ENCODE data around the gene NPL.

NPL gene

DNA sequence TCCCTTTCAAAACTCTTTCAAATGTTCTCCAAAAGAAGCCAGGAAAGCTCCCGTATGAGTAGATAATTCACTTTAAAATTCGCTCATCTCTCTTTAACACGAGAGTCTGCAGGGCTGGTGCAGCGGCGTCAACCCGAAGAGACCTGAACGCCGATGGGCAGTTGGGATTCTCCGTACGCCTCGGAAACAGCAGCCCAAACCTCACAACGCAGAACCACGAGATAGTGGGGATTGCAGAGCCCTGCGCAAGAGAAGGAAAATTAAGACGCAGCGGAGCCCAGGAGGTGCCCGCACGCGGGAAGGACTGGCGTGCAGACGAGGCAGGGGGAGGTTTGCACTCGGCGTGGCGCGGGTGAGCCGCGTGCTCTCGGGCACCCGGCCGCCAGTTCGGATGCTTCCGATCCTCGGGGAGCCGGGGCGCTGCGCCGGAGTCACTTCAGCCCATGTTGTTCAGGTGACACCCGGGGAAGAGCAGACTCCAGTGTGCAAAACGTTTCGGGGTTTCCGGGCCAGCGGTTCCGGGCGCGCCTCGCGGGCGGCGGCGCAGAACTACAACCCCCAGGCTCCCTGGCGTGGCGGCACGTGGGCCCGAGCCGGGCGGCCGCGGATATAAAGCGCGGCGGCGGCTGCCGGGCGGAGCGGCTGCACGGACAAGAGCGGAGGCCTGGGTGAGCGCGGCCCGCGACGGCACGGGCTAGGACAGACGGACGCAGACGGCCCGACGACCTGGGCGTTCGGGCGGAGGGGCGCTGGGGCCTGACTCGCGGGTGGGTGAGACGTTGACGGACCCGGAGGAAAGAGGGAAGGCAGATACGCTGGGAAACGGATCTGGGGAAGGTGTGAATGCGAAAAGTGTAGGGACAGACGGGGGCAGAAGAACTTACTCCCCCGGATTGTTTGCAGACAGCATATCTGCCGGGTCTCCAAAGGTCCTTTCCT is at the start of gene NPL:
NPL (plus strand) TSS at position 636 of the 939 bp plus-strand sequence. CDS start 4,599 bp downstream, outside the sequence.
- peak; percentile 72 for DNase-seq (ENCODE audit: low read depth)

DNA sequence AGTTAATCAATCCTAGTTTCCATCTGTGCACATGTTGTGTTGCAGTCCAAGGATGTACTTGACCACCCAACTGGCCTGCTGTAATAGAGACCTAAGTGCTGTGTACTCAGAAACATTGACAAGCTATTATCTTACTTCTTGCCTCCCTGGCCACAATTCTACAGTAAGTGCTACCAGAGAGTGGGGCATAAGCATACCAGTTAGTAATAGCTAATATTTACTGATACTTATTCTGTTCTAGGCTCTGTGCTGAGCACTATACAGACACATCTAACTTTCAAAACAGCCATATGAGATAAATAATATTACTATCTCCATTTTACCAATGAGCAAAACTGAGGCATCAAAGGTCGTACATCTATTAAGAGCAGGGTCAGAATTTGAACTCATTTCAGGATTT is 49.5 kb upstream of the NPL start:
- no peak for DNase-seq (ENCODE audit: low read depth)

DNA sequence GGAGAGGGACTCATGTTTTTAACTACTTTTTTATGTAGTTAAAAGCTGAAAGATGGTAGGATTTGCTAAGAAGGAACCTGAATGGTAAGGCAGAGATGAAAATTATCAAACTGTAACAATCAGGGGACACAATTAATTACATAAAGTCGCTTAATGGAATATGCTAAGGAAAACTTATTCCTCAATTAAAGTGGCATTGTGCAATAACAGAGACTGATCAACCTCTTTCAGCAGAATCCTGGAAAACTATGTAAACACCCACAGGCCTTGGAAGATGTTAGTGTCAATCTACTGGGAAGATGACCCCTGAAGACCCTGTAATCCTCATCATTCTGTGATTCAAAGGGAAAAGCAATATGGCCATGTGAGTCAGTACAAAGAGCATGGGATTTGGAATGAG is 46.8 kb upstream of the NPL start:
- no peak for DNase-seq (ENCODE audit: low read depth)

DNA sequence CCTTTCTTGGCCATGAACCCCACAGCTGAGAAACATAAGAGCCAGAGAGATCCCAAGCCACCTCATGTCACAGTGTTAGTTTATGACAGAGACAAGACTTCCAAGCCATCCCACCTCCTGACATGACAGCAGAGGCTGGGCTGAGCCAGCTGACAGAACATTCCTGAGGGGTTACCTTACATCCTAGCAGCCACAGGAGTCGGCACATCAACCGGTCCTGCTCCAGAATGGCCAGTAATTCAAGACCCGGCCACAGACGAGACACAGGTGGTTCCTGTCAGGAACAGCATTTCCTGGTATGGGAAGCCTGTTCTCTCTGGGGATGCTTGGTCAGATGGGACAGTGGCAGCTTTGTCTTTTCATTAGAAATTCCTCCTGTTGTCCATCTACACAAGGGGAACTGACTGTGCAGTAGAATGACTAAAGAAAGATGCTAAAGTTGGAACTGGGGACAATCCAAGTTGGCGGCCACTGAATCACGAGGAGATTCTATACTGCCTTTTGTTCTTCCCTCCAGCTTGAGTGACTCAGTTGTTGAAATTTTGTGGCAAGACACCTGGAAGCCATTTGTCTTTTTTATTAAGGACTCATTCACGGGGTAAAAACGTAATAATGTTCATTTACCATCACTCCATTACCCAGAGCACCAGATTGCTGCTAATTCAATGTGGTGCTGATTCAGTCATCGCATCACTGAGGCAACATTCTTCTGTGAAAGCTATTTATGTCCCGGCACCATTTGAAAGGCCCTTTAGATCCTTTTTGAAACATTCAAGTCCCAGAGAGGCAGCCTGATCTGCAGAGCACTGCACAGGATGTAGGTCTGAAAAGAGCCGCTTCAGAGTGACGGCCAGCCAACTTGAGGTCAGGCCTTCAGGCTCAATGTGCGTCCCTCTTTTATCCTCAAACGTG is 37.2 kb upstream of the NPL start:
- DNase-seq (ENCODE audit: low read depth), result no peak

- no peak for DNase-seq (ENCODE audit: low read depth)
These were observed 35.5 kb upstream of the NPL start for GRCh38 chr1:182754087-182754486.

DNA sequence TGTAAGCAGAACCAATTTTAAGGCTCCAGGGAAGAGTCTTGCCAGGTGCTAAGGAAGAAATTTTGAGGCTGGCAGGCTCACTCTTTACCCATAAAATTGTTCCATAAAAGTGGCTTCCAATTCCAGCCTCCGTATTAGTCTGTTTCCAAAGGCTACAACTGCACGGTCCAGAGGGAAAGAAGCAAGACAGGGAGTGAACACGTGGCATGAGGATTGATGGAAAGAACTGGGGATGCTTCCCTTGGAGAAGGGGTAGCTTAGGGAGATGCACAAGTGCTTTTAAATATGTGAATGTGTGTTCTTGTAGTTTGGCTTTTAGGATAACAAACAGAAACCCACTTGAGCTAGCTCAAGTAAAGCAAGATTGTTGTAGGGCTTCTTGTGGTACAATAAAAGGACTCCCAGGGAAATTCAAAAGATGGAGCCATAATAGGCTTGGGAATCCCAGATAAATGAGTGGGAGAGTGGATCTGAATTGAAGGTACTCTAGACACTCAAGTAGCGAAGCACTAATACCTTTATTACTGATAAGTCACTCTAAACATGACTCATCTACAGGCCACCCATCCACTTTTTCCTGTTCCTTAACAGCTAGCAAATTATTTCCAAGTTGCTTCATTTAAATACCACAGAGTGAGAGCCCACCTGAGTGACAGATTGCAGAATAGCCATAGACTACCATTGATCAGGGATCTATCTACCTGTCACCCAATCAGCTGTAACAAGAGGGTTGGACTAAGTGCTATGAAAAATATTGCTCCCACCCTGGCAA is 34.8 kb upstream of the NPL start:
- DNase-seq (ENCODE audit: low read depth), result no peak

- no peak for DNase-seq (ENCODE audit: low read depth)
These were observed 33.9 kb upstream of the NPL start for GRCh38 chr1:182755632-182756031.

DNA sequence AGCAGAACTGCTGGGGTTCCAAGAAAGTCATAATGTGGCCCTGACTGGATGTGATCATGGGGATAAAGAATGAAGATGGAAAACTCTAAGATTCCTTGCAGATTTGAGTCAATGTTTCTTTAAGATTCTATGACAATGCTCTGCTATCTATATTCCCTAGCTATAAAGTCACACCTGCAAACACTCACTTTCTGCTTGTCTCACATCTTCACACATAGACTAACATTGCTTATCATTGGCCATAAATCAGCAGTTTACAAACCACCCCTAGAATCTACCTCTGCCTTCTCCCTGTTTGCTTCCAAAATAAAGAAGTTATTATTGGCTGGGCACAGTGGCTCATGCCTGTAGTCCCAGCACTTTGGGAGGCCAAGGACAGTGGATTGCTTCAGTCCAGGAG is 33.1 kb upstream of the NPL start:
- no peak for DNase-seq (ENCODE audit: low read depth)

GRCh38 chr1:182761396-182762395 is 27.9 kb upstream of the NPL start:
- no peak for DNase-seq (ENCODE audit: low read depth)

DNA sequence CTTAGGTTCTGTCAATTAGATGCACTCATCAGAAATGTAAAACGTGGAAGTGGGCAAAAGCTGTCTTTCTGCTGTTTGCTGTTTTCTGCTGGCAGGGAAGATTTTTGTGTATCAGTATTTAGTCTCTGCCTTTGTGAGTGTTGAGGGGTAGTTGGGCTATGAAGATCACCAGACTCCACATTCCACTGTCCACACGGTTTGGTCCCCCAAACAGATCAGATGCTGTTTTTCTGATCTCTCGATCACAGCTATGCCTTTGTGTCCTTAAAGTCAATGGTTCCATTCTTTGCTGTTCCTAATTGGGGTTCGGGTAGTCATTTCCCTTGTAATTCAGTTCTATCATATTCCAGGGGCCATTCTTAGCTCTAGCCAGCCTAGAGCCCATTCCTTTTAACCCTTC is 27.0 kb upstream of the NPL start:
- DNase-seq (ENCODE audit: low read depth), result no peak

GRCh38 chr1:182764029-182764727 is 25.4 kb upstream of the NPL start:
- DNase-seq (ENCODE audit: low read depth), result no peak

DNA sequence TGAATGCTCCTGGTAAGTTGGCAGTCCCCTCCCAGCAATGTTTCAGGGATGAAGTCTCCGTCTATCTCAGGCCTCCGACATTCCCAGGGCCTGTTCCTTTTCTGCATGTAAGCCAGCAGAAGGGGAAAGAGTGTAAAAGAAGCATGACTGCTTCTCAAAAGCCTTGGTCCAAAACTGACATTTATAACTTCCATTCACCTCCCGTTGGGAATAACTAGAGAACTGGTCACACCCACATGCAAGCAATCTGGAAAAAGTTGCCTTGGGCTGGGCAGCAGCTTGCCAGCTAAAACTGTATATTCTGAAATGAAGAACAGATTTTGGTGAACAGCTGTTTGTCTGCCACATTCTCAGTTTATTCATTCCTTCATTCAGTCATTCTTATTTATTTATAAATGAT is 24.2 kb upstream of the NPL start:
- DNase-seq (ENCODE audit: low read depth), result no peak

DNA sequence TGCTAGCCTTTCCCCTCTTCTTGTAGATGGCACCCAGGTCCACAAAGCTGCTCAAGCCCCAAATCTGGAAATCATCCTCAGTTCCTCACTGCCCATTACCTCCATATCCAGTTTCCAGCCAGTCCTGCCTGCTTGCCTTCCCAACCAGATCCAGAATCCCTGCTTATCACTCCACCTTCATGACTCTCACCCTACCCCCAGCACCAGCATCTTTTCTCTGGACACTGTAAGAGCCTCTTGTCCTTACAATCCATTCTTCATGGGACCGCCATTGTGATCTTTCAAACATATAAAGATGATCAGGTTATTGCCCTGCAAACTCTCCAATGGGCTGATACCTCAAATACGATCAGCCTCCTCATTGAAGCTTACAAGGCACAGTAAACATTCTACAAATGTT is 23.5 kb upstream of the NPL start:
- no peak for DNase-seq (ENCODE audit: low read depth)

GRCh38 chr1:182766881-182767645 is 22.5 kb upstream of the NPL start:
- no peak for DNase-seq (ENCODE audit: low read depth)

GRCh38 chr1:182768963-182769362 is 20.6 kb upstream of the NPL start:
- DNase-seq (ENCODE audit: low read depth), result no peak

- no peak for DNase-seq (ENCODE audit: low read depth)
These were observed 19.3 kb upstream of the NPL start for GRCh38 chr1:182770232-182770631.

- no peak for DNase-seq (ENCODE audit: low read depth)
These were observed 18.2 kb upstream of the NPL start for GRCh38 chr1:182771187-182771984.

GRCh38 chr1:182777386-182777785 is 12.2 kb upstream of the NPL start:
- DNase-seq (ENCODE audit: low read depth), result no peak

DNA sequence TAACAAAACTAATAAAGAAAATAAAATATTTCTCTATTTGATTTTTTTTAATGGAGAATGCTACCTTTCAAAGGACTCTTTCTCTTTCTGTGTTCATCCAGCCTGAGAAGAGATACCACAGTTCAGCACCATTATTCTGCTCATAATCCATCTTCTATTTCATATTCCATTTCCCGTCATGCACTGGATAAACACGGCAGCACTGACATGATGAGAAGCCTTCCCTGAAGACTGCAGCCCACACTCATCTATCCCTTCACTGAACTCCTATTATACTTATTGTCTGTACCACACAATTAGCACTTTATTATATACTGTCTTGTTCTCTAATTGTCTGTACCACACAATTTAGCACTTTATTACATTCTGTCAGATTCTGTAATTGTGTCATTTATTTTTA is 10.7 kb upstream of the NPL start:
- DNase-seq (ENCODE audit: low read depth), result no peak
